Measurements from ENCODE around the gene NUP214.
"Not testable (repeated sequence)": the region's sequence is repeated elsewhere in the genome, so short reads cannot be mapped to it uniquely, and the experiment has no call there.

NUP214 gene

GRCh38 chr9:131193051-131193450 is 67.7 kb downstream of the NUP214 start:
- DNase-seq (ENCODE audit: low read depth in 2 of 2), result no peak

DNA sequence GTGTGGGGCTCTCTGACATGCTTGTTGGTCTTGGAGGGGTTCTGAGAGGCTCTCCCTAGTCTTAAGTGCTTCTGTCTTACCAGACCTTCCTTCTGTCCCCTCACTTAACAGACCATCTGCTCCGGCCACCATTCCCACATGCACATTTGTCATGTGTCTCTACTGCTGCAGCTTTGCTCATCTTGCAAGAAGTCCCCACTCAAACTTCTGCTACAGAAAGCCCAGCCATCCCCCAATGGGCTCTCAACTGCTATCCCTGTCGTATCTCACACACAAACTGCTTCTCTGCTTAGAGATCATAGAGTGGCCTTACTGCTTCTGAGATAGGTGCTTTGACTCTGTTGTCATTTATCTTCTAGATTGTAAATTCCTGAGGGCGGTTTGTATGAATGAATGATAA is 69.4 kb downstream of the NUP214 start:
- DNase-seq (ENCODE audit: low read depth in 2 of 2), result no peak

- DNase-seq (ENCODE audit: low read depth in 2 of 2), result no peak
Measured at GRCh38 chr9:131197160-131197911, 72.0 kb downstream of the NUP214 start.

DNA sequence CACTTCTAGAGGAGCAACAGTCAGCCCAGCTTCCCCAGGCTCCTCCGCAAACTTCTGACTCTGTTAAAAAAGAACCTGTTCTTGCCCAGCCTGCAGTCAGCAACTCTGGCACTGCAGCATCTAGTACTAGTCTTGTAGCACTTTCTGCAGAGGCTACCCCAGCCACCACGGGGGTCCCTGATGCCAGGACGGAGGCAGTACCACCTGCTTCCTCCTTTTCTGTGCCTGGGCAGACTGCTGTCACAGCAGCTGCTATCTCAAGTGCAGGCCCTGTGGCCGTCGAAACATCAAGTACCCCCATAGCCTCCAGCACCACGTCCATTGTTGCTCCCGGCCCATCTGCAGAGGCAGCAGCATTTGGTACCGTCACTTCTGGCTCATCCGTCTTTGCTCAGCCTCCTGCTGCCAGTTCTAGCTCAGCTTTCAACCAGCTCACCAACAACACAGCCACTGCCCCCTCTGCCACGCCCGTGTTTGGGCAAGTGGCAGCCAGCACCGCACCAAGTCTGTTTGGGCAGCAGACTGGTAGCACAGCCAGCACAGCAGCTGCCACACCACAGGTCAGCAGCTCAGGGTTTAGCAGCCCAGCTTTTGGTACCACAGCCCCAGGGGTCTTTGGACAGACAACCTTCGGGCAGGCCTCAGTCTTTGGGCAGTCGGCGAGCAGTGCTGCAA is 72.8 kb downstream of the NUP214 start:
- no peak for DNase-seq (ENCODE audit: low read depth in 2 of 2)

GRCh38 chr9:131201856-131202255 is 76.5 kb downstream of the NUP214 start:
- DNase-seq (ENCODE audit: low read depth in 2 of 2), result no peak

DNA sequence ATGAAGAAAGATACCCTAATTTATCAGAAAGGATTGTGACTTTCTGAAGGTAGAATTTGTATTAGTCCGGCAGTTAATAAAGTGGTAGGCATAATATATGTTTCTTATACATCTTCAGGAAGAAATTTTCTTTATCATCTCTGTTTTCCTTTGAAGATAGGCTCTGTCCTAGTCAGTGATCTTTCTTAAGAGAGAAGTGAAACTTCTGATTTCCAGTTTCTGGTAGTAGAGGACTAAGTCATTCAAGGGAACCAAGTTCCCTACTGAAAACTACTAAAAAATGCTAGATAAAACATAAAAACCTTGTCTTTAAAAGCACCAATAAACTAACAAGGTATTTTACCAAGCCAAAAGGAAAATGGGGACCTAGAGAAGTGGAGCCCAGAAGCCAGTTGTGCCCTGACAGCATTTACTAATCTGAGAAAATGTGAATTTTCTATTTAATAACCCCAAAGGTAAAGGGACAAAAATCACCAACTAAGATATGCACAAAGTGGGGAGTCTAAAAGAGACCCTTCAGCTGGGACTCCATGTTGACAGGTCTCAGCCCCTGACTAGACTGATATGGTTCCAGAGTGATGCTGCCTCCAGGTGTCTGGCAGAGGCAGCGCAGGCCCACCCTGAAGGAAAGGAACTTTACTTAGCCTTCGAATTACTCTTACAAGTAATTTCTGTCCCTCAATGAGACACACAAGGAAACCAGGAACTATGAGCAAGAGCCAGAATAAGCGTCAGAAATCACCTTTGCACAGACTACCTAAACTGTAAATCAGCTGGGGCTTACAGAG is 78.2 kb downstream of the NUP214 start:
- no peak for DNase-seq (ENCODE audit: low read depth in 2 of 2)

DNA sequence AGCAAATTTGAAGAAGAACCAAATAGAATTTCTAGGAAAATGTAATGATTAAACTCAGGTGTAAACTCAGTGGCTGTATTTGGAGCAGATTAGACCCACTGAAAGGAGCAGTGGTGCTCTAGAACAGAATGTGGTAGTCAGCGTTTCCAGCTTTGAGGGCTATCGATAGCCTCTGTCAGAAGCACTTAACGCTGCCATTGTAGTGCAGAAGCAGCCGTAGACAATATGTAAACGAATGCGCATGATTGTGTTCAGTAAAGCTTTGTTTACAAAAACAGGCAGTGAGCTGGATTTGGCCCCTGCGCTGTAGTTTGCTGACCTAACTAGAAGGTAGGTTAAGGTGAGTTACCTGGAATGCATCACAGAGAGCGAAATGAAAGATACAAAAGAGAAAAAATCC is 78.9 kb downstream of the NUP214 start:
- DNase-seq (ENCODE audit: low read depth in 2 of 2), result no peak

DNA sequence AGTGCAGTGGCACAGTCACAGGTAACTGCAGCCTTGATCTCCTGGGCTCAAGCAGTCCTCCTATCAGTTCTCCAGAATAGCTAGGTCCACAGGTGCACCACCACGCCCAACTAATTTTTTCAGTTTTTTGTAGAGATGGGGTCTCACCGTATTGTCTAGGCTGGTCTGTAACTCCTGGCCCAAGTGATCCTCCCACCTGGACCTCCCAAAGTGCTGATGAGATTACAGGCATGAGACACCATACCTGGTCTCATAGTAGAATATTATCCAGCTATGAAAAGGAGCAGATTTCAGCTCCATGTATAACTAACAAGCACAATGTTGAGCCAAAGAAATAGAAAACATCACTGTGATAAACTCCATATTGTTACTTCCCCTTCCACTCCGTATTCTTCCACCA is 81.1 kb downstream of the NUP214 start:
- no peak for DNase-seq (ENCODE audit: low read depth in 2 of 2)

- not testable (repeated sequence) for DNase-seq (ENCODE audit: low read depth in 2 of 2)
Measured at GRCh38 chr9:131211920-131212319, 86.5 kb downstream of the NUP214 start.

DNA sequence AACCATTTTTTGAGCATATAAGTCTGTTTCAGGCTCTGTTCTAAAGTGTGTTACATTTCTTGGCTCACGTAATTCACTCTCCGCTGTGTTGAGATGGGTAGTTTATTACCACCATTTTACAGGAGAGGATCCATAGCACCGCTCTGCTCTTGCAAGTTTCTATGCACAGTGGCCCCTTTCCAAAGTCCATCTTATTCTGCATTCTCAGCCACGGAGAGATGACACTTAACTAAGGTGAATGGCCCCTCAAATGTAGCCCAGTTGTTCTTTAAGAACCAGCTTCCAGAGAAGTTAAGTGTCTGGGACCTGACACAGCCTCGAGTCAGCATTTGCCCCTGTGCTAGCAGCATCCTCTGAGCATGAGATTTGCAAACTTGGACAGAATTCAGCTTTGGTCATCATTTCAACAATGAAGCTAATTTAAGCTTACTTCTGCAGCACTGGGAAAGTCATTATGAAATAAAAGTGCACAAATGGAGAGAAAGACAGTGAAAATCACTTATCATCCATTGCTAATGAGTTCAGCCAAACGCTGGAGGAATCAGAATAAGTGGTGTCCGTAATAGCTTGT is 89.0 kb downstream of the NUP214 start:
- DNase-seq (ENCODE audit: low read depth in 2 of 2), result no peak

DNA sequence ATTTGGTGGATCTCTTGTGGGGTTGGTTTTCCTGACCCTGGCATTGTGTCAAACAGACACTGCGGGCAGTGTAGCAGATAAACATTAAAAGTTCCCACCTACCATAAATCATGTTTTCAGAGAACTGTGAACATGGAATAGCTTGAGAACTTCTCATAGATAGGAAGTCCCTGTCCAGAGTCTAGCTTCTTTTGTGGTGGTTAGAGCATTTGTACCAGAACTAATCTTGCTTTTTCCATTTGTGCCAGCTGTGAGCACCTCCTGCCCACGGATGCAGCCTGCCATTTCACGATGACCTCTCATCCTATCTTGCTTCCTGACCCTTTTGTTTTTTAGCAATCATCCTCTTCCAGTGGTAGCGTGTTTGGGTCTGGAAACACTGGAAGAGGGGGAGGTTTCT is 89.5 kb downstream of the NUP214 start:
- no peak for DNase-seq (ENCODE audit: low read depth in 2 of 2)

DNA sequence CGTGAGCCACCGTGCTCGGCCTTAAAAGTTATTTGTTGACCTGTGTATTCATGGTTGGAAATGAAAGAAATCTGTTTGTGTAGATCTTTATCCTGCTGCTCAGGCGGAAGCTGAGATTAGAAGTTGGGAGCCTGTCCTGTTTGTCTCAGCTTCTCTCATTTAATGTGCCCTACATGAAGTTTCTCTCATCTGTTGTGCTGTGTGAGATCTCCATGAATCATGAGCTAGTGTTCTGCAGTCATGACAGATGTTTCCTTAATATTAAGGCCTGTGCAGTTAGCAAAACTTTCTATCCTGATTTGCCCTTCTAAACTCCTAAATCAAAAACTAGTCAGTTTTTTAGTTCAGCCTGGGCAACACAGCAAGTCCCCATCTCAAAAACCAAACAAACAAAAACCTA is 91.4 kb downstream of the NUP214 start:
- DNase-seq (ENCODE audit: low read depth in 2 of 2), result no peak

DNA sequence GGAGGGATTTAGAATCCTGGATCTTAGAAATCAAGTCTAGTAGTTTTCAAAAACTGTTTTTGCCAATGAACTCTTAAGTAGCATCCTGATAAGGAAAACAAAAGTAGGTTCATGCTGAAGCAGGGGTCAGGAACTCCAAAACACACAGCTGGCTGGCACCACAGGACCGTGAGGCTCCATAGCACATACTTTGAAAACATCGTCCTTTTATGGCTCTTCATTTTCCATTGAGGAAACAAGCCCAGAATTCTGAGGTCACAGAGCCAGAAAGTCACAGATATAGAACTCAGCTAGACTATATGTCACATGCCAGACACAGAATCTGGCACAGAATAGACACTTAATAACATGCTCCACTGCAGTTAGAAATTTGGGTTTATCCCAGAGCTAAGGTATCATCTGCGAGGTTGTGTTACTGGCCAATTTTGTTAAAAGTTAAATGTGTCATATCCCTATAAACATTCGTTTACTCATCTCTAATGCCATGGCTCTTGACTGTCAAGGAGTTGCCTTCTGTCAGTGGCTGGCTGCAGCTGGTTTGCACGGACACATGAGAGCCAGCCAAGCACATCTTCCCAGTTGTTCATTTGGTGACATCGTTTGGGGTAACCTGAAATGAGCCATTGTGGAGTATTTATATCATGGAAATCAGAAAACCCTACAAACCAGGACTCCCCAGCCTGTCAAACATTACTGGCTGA is 92.1 kb downstream of the NUP214 start:
- DNase-seq (ENCODE audit: low read depth in 2 of 2), result no peak

DNA sequence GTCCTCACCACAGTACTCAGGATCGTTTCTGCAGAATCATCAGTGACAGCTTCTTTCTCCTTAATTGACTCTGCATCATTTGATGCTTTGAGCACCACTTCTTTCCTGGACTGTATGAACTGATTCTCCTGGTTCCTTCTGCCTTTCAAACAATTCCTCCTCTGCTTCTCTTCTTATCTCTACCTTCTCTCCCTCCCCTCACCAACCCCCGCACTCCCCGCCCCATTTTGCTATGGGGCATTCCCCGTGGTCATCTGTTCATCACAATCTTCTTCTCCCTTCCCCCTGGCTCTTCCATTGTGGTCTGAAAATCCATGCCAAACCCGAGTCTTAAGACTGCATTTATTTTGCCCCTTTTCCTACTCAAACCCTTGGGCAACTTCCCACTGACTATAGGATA is 93.0 kb downstream of the NUP214 start:
- no peak for DNase-seq (ENCODE audit: low read depth in 2 of 2)

- DNase-seq (ENCODE audit: low read depth in 2 of 2), result no peak
Measured at GRCh38 chr9:131220485-131220884, 95.1 kb downstream of the NUP214 start.

GRCh38 chr9:131222460-131222859 is 97.1 kb downstream of the NUP214 start:
- no peak for DNase-seq (ENCODE audit: low read depth in 2 of 2)

- no peak for DNase-seq (ENCODE audit: low read depth in 2 of 2)
Measured at GRCh38 chr9:131226226-131226625, 100.8 kb downstream of the NUP214 start.

DNA sequence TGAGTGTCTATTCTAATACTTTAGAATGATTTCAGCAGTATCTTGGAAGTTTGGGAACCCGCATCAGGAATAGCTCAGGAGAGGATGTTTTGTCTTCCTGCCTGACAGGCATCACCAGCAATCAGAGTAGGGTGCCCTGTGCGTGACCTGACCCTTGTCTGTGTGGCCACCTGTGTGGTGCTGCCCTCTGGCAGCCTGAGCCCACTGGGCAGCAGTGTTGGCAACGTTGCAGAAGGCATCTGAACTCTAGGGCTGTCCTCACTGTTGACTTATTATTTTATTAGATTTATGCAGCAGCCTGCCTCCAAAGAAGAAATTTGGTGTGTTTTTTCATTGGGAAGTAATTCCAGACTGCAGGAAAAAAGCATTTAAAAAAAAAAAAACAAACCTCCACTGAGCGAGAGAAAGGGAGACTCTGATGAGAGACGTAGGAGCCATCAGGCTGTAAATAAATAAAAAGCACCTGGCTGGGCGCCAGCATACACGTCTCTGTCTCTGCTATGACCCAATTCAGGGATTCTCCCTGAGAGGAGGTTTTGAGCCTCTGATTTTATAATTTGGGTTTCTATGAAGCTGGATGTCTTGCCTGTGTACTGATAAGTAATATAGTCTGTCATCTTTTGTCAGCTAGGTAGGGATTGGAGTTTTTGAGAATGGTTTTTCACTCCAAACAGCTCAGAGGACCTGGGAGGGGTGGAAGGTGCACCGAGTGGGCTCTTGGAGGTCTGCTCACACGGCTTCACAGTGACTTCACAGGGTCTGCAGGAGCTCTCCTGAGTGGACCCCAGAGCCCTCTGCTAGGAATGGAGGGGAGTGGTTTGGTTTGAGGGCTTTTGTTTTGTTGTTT is 101.9 kb downstream of the NUP214 start:
- DNase-seq (ENCODE audit: low read depth in 2 of 2), result no peak

GRCh38 chr9:131227959-131228460 is 102.6 kb downstream of the NUP214 start:
- DNase-seq (ENCODE audit: low read depth in 2 of 2), result no peak

DNA sequence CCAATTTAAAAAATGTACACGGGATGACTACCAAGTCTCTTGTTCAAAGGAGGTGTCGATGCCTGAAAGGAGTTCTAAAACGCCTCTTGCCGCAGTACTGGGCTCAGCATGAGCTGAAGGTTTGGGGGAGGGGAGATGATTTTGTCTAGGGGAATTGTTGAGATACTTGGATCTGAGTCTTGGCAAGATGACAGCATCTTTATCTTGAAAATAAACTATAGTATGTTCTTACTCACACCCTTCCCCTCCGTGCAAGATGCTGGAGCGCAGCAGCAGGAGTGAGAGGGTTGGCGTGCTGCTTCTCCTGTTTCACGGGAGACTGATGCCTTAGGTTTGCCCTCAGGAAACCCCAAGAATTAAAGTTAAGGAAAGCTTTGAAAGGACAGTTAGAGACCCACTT is 103.6 kb downstream of the NUP214 start:
- DNase-seq (ENCODE audit: low read depth in 2 of 2), result no peak

GRCh38 chr9:131233556-131233955 is 108.2 kb downstream of the NUP214 start:
- DNase-seq (ENCODE audit: low read depth in 2 of 2), result no peak

Measured in activated CD4-positive, alpha-beta T cell treated with anti-CD3 and anti-CD28 coated beads for 24 hours (primary cell).